Epithelial cell of alveolus of lung (primary cell): ENCODE measurements around the gene BRSK1. TPM values are rescaled to one million over a fixed set of nuclear protein-coding genes. Genes with fewer than 3 reads are reported as not detected.

Source experiments
- total RNA-seq: library from RNA; depleted of rRNA; stranded (reverse); fragments of >200 nt; gene quantifications from 2 replicates; pipeline ENCODE4 v1.2.1, GENCODE V29; 2015

Gene BRSK1
- 6.3 and 16.0 TPM in 2 replicates for total RNA-seq

GRCh38 chr19:55283548-55284377, at the start of gene BRSK1:
BRSK1 (plus strand) TSS chr19:55283997; CDS start chr19:55284443, 446 bp downstream.

GRCh38 chr19:55258828-55259539, 24.8 kb upstream of the BRSK1 start, which contains the start of gene PPP6R1:
PPP6R1 (minus strand) TSS chr19:55259017; CDS start chr19:55247103, 11,914 bp downstream.

GRCh38 chr19:55279770-55280643, 3.8 kb upstream of the BRSK1 start, which contains the start of gene HSPBP1:
HSPBP1 (minus strand) TSS chr19:55280110; CDS start chr19:55279608, 502 bp downstream.

DNA sequence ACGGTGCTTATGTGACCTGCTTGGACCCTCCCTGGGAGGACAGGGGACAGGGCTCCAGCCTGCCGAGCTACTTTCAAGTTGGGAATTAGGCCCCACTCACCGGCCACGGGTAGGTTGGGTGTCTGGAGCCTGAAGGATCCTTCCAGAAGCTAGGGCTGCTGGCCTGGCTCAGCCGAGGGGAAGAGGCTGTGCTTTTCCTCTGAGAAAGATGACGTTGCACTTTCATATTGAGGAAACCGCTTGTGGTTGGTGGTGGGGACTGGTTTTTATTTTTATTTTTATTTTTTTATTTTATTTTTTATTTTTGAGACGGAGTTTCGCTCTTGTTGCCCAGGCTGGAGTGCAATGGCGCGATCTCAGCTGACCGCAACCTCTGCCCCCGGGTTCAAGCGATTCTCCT, 41.4 kb downstream of the BRSK1 start, which contains the start of gene TMEM150B:
Gene TMEM150B, minus strand, starts transcription at position 170 of the 400 bp plus-strand sequence. CDS start 4,305 bp downstream, outside the sequence.

DNA sequence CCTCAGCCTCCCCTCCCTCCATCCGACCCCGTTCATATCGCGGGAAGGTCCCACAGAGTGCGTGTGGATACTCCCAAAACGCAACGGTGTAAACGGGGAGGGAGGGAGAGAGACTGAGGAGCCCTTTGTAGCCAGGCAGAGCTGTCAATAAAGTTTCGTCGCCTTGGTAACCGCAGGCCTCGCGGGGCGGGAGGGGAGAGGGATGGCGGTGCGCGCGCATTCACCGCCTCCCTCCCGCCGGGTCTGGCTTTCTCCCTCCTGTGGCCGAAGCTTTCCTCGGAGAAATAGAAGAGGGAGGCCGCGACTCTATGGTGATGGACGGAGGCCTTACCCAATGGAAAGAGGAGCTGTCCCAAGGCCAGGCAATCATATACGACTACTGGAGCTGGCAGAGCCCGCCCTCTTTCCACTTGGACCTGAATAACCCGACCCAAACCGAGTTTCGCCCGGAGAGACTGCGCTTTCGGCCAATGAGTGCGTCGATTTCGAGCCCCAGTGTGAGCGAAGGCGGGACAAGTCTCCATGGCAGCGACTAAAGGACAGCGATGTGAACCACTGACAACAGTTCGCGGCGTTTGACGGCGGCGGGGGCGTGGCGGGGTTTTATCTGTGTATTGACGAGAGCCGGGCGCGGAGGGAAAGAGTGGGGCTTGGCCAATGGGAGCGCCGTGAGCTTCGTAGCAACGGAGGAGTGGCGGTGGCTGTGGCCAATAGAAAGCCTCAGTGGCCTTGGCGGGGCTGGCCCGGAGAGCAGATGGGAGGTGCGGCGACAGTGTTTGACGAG, 55.5 kb downstream of the BRSK1 start, which contains the start of gene KMT5C:
Gene KMT5C, plus strand, starts transcription at position 772 of the 784 bp plus-strand sequence. CDS start 2,061 bp downstream, outside the sequence.

DNA sequence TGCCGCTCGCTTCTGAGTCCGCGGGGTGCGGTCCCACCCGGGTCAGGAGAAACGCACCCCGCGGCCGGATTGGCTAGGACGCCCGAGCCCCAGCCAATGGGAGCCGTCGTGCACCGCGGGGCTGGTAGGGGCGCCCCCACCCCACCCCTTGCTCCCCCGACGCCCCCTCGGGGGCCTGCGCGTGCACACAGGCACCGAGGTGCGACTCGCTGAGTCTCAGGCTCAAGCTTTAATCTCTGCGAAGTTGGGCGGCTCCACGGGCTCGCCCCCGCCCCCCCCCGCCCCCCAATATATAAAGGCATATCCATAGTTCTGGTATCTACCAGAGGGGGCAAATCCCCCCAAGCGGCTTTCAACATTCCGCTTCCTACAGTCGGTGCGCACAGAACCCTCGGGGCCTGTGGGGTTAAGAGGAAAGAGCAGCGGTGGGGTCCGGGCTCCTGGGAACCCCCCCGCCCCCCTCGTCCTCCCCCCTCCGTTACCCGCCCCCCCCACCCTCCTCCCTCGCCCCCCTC, 71.0 kb downstream of the BRSK1 start, which contains the start of gene COX6B2:
Gene COX6B2, minus strand, starts transcription at position 22 of the 515 bp plus-strand sequence. CDS start 198 bp downstream, outside the sequence.

Other genes with a start within 250 kb of the BRSK1 start
- not detected in 2 replicates for gene GP6, start 245.7 kb upstream of the BRSK1 start, total RNA-seq
- gene RDH13, start 220.8 kb upstream of the BRSK1 start, total RNA-seq = 9.2 and 16.6 TPM in 2 replicates
- gene EPS8L1, start 208.1 kb upstream of the BRSK1 start, total RNA-seq = 0.64 and 6.5 TPM in 2 replicates
- 45.6 and 47.1 TPM in 2 replicates for gene PPP1R12C, start 166.4 kb upstream of the BRSK1 start, total RNA-seq
- gene TNNT1, start 134.8 kb upstream of the BRSK1 start, total RNA-seq = 6.7 and 20.3 TPM in 2 replicates
- gene TNNI3, start 126.3 kb upstream of the BRSK1 start, total RNA-seq = not detected in 2 replicates
- gene DNAAF3, start 117.4 kb upstream of the BRSK1 start, total RNA-seq = 1.0 TPM in 1 of 2 replicates, not detected in the other
- 0.08 and 0.26 TPM in 2 replicates for gene SYT5, start 103.7 kb upstream of the BRSK1 start, total RNA-seq
- 3.9 and 6.6 TPM in 2 replicates for gene PTPRH, start 74.5 kb upstream of the BRSK1 start, total RNA-seq
- 0.56 and 1.8 TPM in 2 replicates for gene TMEM86B, start 55.2 kb upstream of the BRSK1 start, total RNA-seq
- gene PPP6R1, start 25.0 kb upstream of the BRSK1 start, total RNA-seq = 34.1 and 42.2 TPM in 2 replicates
- gene HSPBP1, start 3.9 kb upstream of the BRSK1 start, total RNA-seq = 50.1 and 59.6 TPM in 2 replicates
- gene TMEM150B, start 41.3 kb downstream of the BRSK1 start, total RNA-seq = not detected in 2 replicates
- gene KMT5C, start 55.9 kb downstream of the BRSK1 start, total RNA-seq = 5.8 and 29.9 TPM in 2 replicates
- gene COX6B2, start 70.7 kb downstream of the BRSK1 start, total RNA-seq = 0.56 TPM in 1 of 2 replicates, not detected in the other
- gene GARIN5B, start 79.3 kb downstream of the BRSK1 start, total RNA-seq = not detected in 2 replicates
- 12.8 and 57.4 TPM in 2 replicates for gene IL11, start 86.5 kb downstream of the BRSK1 start, total RNA-seq
- gene TMEM190, start 92.8 kb downstream of the BRSK1 start, total RNA-seq = 0.72 TPM in 1 of 2 replicates, not detected in the other
- 0.39 TPM in 1 of 2 replicates, not detected in the other for gene TMEM238, start 100.3 kb downstream of the BRSK1 start, total RNA-seq
- gene RPL28, start 101.9 kb downstream of the BRSK1 start, total RNA-seq = 712 and 1,214 TPM in 2 replicates
- gene UBE2S, start 123.8 kb downstream of the BRSK1 start, total RNA-seq = 73.9 and 116 TPM in 2 replicates
- not detected in 2 replicates for gene SHISA7, start 159.3 kb downstream of the BRSK1 start, total RNA-seq
- 40.2 and 112 TPM in 2 replicates for gene ISOC2, start 177.6 kb downstream of the BRSK1 start, total RNA-seq
- gene C19orf85, start 180.8 kb downstream of the BRSK1 start, total RNA-seq = not detected in 2 replicates
- 3.2 and 10.4 TPM in 2 replicates for gene ZNF628, start 192.6 kb downstream of the BRSK1 start, total RNA-seq
- 28.7 and 53.0 TPM in 2 replicates for gene NAT14, start 201.2 kb downstream of the BRSK1 start, total RNA-seq
- gene SSC5D, start 204.4 kb downstream of the BRSK1 start, total RNA-seq = 6.9 and 19.6 TPM in 2 replicates